ENCODE measurements around the gene OGT.
"Not testable (repeated sequence)": the region's sequence is repeated elsewhere in the genome, so short reads cannot be mapped to it uniquely, and the experiment has no call there.

OGT gene

GRCh38 chrX:71579990-71580380 lies 47.1 kb downstream of the OGT start:
- no peak for DNase-seq (ENCODE audit: extremely low read depth in 1 of 2, low read depth in 1 of 2)

GRCh38 chrX:71581210-71581609 lies 48.3 kb downstream of the OGT start:
- no peak for DNase-seq (ENCODE audit: extremely low read depth in 1 of 2, low read depth in 1 of 2)

- DNase-seq (ENCODE audit: extremely low read depth in 1 of 2, low read depth in 1 of 2): no peak
Observed at GRCh38 chrX:71586929-71587328, 54.0 kb downstream of the OGT start.

DNA sequence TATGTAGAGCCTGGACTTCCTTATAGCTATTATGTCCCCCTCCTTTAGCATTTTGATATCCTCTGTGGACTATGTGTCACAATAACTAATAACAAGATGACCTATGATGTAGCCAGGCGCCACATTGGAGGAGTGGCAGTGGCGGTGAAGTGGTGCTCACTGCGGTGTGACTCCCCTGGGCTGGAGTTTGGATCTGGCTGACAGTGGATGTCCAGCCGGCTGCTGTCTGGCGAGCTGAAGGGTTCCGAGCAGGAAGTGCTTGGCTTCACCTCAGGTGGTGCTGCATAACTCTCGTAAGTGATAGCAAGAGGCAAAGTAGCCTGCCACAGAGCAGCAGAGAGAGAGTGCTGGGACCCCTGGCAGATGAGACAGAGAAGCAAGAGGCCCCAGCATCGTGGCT lies 60.3 kb downstream of the OGT start:
- not testable (repeated sequence) for DNase-seq (ENCODE audit: extremely low read depth in 1 of 2, low read depth in 1 of 2)

DNA sequence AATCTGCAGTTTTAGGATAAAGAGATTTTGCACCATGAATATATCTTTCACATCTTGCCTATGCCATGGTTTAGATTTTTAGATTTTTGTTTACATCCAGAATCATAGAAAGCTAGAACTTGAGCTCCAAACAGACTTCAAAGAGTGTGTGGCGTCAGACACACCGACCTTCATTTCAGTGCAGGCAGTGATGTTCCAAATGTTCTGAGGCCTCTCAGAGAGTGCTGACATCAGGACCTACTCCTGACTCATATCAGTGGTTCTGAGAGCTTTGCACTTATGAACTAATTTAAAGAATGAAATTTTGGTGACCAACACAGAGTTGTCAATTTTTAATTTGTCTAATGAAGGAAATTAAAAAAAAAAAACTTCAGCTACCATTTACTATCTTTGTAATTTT lies 67.1 kb downstream of the OGT start:
- no peak for DNase-seq (ENCODE audit: extremely low read depth in 1 of 2, low read depth in 1 of 2)

- DNase-seq (ENCODE audit: extremely low read depth in 1 of 2, low read depth in 1 of 2): no peak
Observed at GRCh38 chrX:71603618-71604017, 70.7 kb downstream of the OGT start.

DNA sequence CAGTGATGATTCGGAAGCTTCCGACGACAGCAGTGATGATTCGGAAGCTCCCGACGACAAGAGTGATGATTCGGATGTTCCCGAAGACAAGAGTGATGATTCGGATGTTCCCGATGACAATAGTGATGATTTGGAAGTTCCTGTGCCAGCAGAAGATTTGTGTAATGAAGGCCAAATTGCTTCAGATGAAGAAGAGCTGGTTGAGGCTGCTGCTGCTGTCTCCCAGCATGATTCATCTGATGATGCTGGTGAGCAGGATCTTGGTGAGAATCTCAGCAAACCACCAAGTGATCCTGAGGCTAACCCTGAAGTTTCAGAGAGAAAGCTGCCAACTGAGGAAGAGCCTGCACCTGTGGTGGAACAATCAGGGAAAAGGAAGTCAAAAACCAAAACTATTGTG lies 71.2 kb downstream of the OGT start:
- no peak for DNase-seq (ENCODE audit: extremely low read depth in 1 of 2, low read depth in 1 of 2)

DNA sequence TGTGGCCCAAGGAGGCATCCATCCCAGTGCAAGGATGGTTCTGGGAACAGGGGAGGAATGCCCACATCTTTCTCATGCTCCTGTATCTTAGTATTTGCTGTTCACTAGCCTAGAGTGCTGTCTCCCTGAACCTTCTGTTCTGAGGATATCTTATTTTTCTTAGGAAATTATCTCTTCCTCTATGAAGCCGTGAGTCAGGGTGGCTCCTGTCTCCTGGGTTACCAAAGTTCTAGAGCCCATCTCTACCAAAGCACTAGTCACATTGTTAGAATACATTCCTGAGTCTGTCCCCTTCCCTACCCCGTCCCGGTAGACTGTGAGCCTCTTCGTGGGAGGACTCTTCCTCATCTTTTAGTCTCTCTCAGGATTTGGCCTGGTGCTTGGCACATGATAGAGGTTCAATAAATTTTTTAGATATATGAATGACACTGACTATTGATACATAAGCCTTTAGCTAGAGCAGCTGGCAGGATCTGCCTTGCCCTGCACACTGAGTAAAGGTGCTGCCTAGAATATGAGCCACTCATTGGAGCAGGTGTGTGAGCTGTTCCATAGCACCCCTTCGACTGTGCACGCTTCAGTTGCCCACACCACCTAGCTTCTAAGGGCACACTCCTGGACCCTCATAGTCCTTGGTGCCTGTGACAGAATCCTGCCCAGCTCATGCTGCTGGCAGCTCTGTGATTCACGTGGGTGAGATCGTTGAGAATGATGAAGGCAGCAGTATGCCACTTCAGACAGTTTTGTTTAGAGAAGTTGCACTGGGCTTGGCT lies 72.1 kb downstream of the OGT start:
- no peak for DNase-seq (ENCODE audit: extremely low read depth in 1 of 2, low read depth in 1 of 2)

GRCh38 chrX:71606536-71607216 lies 73.8 kb downstream of the OGT start:
- DNase-seq (ENCODE audit: extremely low read depth in 1 of 2, low read depth in 1 of 2): no peak

GRCh38 chrX:71607488-71607887 lies 74.6 kb downstream of the OGT start:
- no peak for DNase-seq (ENCODE audit: extremely low read depth in 1 of 2, low read depth in 1 of 2)

- DNase-seq (ENCODE audit: extremely low read depth in 1 of 2, low read depth in 1 of 2): no peak
Observed at GRCh38 chrX:71609095-71609750, 76.3 kb downstream of the OGT start.

GRCh38 chrX:71611736-71612135 lies 78.8 kb downstream of the OGT start:
- DNase-seq (ENCODE audit: extremely low read depth in 1 of 2, low read depth in 1 of 2): not testable (repeated sequence)

DNA sequence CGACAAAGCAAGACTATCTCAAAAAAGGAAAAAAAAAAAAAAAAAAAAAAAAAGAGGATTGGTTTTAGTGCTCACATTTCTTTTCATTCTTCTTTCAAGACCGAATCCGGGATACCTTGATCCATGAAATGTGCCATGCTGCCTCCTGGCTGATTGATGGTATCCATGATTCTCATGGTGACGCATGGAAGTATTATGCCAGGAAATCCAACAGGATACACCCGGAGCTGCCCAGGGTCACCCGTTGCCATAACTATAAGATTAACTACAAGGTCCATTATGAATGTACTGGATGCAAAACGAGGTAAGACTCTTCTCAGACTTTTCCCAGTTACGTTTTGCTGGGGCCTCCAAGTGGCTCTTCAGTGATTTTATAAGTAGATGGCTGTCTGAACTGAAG lies 79.4 kb downstream of the OGT start:
- DNase-seq (ENCODE audit: extremely low read depth in 1 of 2, low read depth in 1 of 2): no peak

GRCh38 chrX:71615056-71615455 lies 82.2 kb downstream of the OGT start:
- DNase-seq (ENCODE audit: extremely low read depth in 1 of 2, low read depth in 1 of 2): no peak

DNA sequence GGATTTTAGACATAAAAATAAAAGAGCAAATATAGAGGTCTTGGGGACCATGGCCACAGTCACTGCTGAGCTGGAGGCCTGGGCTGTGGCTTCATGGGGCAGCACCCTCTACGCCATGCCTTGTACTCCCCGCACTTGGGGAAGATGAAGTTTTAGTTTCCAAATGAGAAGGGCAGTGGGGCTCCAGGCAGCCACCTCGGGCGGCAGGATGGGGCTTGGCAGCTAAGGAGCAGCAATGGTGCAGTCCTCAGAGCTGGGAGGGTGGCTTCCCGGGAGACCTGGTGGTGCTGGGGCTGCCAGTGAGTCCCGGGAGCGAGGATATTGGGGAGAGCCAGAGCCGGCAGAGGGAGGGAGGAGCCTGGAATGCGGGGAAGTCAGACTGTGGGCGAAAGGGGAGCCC lies 83.0 kb downstream of the OGT start:
- DNase-seq (ENCODE audit: extremely low read depth in 1 of 2, low read depth in 1 of 2): no peak

DNA sequence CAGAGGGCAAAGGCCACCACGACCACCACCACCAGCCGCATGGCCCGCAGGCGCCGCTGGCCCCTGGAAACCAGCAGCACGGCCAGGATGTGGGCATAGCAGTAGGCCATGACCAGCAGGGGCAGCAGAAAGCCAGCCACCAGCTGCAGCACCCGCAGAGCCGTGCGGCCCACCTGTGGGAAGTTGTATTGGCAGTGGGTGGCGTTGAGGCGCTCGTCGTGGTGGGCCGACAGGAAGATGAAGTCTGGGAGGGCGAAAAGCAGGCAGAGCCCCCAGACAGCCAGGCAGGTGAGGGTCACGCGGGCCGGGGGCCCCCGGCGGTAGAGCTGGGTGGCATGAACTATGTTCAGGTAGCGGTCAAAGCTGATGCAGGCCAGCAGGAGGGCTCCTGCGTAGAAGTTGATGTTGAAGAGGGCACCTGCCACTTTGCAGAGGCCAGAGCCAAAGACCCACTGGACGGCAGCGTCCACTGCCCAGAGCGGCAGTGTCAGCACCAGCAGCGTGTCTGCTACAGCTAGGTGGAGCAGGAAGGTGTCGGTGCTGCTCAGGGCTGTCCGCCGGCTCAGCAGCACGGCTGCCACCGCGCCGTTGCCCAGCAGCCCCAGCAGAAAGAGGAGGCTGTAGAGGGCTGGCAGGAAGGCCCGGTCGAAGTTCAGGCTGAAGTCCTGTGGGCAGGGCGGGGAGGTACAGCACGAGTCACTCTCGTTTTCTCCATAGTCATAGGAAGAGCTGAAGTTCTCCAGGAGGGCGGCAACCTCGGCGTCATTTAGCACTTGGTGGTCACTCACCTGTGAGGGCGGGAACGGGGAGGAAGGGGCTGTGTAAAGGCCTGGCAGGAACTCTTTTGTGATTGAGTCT lies 84.0 kb downstream of the OGT start:
- no peak for DNase-seq (ENCODE audit: extremely low read depth in 1 of 2, low read depth in 1 of 2)

- no peak for DNase-seq (ENCODE audit: extremely low read depth in 1 of 2, low read depth in 1 of 2)
Observed at GRCh38 chrX:71617742-71618141, 84.8 kb downstream of the OGT start.

- peak; percentile 71 to 81 for DNase-seq (ENCODE audit: extremely low read depth in 1 of 2, low read depth in 1 of 2)
Observed at GRCh38 chrX:71618303-71618721, 85.4 kb downstream of the OGT start, which contains the start of gene CXCR3. Gene CXCR3 (minus strand): TSS chrX:71618511. CDS start chrX:71618449, 62 bp downstream.

DNA sequence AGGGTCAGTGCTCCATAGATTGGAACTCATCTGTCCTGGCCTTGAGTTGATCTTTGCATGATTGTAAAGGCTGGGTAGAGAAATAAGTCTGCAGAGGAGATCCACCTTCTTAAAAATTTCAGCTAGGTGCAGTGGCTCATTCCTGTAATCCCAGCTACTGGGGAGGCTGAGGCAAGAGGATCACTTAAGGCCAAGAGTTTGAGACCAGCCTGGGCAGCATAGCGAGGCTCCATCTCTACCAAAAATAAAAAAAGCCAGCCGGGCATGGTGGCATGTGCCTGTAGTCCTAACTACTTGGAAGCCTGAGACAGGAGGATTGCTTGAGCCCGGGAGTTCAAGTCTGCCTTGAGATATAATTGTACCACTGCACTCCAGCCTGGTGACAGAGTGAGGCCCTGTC lies 85.9 kb downstream of the OGT start:
- DNase-seq (ENCODE audit: extremely low read depth in 1 of 2, low read depth in 1 of 2): no peak

GRCh38 chrX:71619193-71619592 lies 86.3 kb downstream of the OGT start:
- peak in 1 of 2 donors; percentile 59 for DNase-seq (ENCODE audit: extremely low read depth in 1 of 2, low read depth in 1 of 2)

GRCh38 chrX:71619986-71620385 lies 87.1 kb downstream of the OGT start:
- no peak for DNase-seq (ENCODE audit: extremely low read depth in 1 of 2, low read depth in 1 of 2)

Measured in stimulated activated CD8-positive, alpha-beta memory T cell treated with anti-CD3 and anti-CD28 coated beads, Interleukin-7, amount 100 ng/mL, for 48 hours (primary cell).